ENCODE data around the gene APBA2. TPM values are rescaled to one million over a fixed set of nuclear protein-coding genes. Genes with fewer than 3 reads are reported as not detected.
"Not testable (repeated sequence)": the region's sequence is repeated elsewhere in the genome, so short reads cannot be mapped to it uniquely, and the experiment has no call there.

Gene APBA2
- total and polyA plus RNA-seq, 2 donors = 6.7 to 15.3 TPM

DNA sequence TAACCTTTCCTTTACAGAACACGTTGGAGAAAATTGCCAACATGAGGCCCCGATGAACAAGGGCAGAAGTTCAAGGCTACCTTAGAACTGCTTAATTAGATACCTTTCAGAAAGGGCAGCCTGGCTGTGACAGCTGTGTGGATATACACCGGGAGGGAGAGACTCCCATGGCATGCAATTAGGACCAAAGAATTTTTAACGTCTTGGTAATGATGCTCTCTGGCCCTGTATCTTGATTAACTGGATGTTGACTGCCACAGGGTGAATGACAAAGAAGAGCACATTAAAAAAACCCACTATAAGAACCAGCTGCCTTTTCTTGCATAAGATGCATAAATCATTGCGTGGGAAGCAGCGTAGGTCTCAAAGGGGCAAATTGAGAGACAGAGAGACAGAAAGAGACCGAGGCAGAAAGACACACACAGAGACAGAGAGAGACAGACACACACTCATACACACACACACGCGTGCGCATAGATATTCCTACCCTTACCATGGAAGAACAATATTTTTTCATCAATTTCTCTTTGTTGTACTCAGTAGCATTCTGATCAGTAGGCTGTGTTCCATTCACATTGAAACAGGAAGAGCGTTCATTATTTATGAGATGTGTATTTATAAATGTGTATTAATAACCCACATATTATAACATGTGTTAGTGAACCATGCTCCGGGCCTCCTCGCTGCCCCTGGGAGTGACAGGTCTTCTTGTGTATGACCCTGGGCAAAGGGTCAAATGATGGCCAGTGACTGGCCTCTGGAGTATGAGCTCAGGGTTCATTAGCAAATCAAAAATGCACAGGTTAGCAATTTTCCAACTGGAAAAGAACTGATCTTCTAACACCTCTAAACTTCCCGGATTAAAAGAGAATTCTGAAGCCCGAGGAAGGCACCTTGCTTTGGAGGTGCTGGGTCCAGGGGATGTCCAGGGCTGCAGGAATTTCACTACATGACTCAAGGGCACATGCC lies 265.0 kb downstream of the APBA2 start:
- DNase-seq (ENCODE audit: low read depth in 6 of 9, low spot score in 9 of 9) = no peak
- 89% methylated on average over 15 of the region's 15 CpGs for WGBS
- Histone ChIP-seq H3K27ac (ENCODE audit: low read depth in 1 of 2, low read length in 1 of 2) (no peak overlapping the region), H3K4me1 (ENCODE audit: control insufficient read depth in 2 of 2, insufficient read depth in 2 of 2, low read length in 2 of 2) (no peaks in the 10 kb centered on the region), H3K27me3 (ENCODE audit: control insufficient read depth in 2 of 2, insufficient read depth in 1 of 2, low read length in 1 of 2) (no peaks in the 10 kb centered on the region), H3K9me3 (ENCODE audit: control insufficient read depth in 2 of 2, insufficient read depth in 1 of 2, low read length in 1 of 2) (no peaks in the 10 kb centered on the region), H3K4me3 (ENCODE audit: low read length in 2 of 2) (no peak overlapping the region), H3K36me3 (ENCODE audit: control insufficient read depth in 2 of 2, insufficient read depth in 2 of 2, low read length in 1 of 2) (no peaks in the 10 kb centered on the region)

DNA sequence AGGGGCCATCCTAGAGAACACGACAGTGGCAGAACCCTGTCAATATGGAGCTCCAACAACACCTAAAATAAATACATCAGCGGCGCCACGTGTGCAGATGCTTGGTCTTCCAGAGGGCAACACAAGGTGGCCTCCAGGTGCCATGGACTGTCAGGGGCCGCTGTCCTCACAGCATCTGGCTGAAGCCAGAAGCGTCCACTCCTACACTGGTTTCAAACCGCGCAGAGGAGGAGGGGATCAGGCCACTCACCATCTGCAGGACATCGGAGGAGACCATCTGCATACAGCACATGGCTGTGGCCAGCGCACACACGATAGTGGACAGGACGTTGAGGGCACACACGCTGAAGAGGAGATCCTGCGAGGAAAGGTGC lies 265.7 kb downstream of the APBA2 start:
- no peak for DNase-seq (ENCODE audit: low read depth in 6 of 9, low spot score in 9 of 9)
- 94% methylated on average over 14 of the region's 14 CpGs for WGBS
- Histone ChIP-seq H3K36me3 (ENCODE audit: control insufficient read depth in 2 of 2, insufficient read depth in 2 of 2, low read length in 1 of 2) (no peaks in the 10 kb centered on the region), H3K9me3 (ENCODE audit: control insufficient read depth in 2 of 2, insufficient read depth in 1 of 2, low read length in 1 of 2) (no peaks in the 10 kb centered on the region), H3K27ac (ENCODE audit: low read depth in 1 of 2, low read length in 1 of 2) (no peak overlapping the region), H3K27me3 (ENCODE audit: control insufficient read depth in 2 of 2, insufficient read depth in 1 of 2, low read length in 1 of 2) (no peaks in the 10 kb centered on the region), H3K4me3 (ENCODE audit: low read length in 2 of 2) (no peak overlapping the region), H3K4me1 (ENCODE audit: control insufficient read depth in 2 of 2, insufficient read depth in 2 of 2, low read length in 2 of 2) (no peaks in the 10 kb centered on the region)

DNA sequence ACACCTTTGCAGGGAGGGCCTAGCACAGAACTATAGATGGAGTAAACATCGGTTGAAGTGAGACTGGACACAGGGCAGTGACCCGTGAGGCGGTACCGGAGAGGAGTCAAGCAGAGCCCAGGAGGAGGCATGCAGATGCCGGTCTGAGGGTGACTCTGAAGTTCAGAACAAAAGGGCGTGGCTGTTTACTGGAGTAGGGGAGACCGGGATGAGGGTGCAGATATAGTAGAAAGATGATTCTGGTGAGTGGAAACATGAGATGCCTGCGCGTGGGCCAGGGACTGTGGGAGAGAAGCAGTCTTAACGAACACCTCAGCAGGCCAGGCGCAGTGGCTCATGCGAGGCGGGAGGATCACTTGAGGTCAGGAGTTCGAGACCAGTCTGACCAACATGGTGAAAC lies 270.7 kb downstream of the APBA2 start:
- Histone ChIP-seq H3K27me3 (ENCODE audit: control insufficient read depth in 2 of 2, insufficient read depth in 1 of 2, low read length in 1 of 2) (no peaks in the 10 kb centered on the region), H3K4me1 (ENCODE audit: control insufficient read depth in 2 of 2, insufficient read depth in 2 of 2, low read length in 2 of 2) (no peaks in the 10 kb centered on the region), H3K36me3 (ENCODE audit: control insufficient read depth in 2 of 2, insufficient read depth in 2 of 2, low read length in 1 of 2) (no peaks in the 10 kb centered on the region), H3K27ac (ENCODE audit: low read depth in 1 of 2, low read length in 1 of 2) (no peak overlapping the region), H3K9me3 (ENCODE audit: control insufficient read depth in 2 of 2, insufficient read depth in 1 of 2, low read length in 1 of 2) (peaks cover 0 to 8% of the 10 kb centered on the region in 2 donors), H3K4me3 (ENCODE audit: low read length in 2 of 2) (no peak overlapping the region)
- WGBS = 97% methylated on average over 14 of the region's 14 CpGs
- DNase-seq (ENCODE audit: low read depth in 6 of 9, low spot score in 9 of 9) = no peak

DNA sequence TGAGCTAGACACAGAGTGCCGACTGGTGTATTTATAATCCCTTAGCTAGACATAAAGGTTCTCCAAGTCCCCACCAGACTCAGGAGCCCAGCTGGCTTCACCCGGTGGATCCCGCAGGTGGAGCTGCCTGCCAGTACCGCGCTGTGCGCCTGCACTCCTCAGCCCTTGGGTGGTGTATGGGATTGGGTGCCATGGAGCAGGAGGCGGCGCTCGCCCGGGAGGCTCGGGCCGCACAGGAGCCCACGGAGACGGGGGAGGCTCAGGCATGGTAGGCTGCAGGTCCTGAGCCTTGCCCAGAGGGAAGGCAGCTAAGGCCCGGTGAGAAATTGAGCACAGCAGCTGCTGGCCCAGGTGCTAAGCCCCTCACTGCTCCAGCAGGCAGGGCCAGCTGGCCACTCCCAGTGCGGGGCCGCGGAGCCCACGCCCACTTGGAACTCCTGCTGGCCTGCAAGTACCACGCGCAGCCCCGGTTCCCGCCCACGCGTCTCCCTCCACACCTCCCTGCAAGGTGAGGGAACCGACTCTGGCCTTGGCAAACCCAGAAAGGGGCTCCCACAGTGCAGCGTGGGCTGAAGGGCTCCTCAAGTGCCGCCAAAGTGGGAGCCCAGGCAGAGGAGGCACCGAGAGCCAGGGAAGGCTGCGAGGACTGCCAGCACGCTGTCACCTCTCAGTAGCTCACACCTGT lies 274.1 kb downstream of the APBA2 start:
- no peak for DNase-seq (ENCODE audit: low read depth in 6 of 9, low spot score in 9 of 9)
- no peak overlapping the region for H3K27ac ChIP-seq (ENCODE audit: low read depth in 1 of 2, low read length in 1 of 2)
- H3K4me1 ChIP-seq (ENCODE audit: control insufficient read depth in 2 of 2, insufficient read depth in 2 of 2, low read length in 2 of 2) = no peaks in the 10 kb centered on the region
- H3K9me3 ChIP-seq (ENCODE audit: control insufficient read depth in 2 of 2, insufficient read depth in 1 of 2, low read length in 1 of 2) = peaks cover 0 to 8% of the 10 kb centered on the region in 2 donors
- no peaks in the 10 kb centered on the region for H3K36me3 ChIP-seq (ENCODE audit: control insufficient read depth in 2 of 2, insufficient read depth in 2 of 2, low read length in 1 of 2)
- WGBS = 94% methylated on average over 31 of the region's 31 CpGs
- no peak overlapping the region for H3K4me3 ChIP-seq (ENCODE audit: low read length in 2 of 2)
- no peaks in the 10 kb centered on the region for H3K27me3 ChIP-seq (ENCODE audit: control insufficient read depth in 2 of 2, insufficient read depth in 1 of 2, low read length in 1 of 2)

- H3K4me1 ChIP-seq (ENCODE audit: control insufficient read depth in 2 of 2, insufficient read depth in 2 of 2, low read length in 2 of 2) = no peaks in the 10 kb centered on the region
- no peak for DNase-seq (ENCODE audit: low read depth in 6 of 9, low spot score in 9 of 9)
- no peaks in the 10 kb centered on the region for H3K36me3 ChIP-seq (ENCODE audit: control insufficient read depth in 2 of 2, insufficient read depth in 2 of 2, low read length in 1 of 2)
- peaks cover 0 to 8% of the 10 kb centered on the region in 2 donors for H3K9me3 ChIP-seq (ENCODE audit: control insufficient read depth in 2 of 2, insufficient read depth in 1 of 2, low read length in 1 of 2)
- H3K27me3 ChIP-seq (ENCODE audit: control insufficient read depth in 2 of 2, insufficient read depth in 1 of 2, low read length in 1 of 2) = no peaks in the 10 kb centered on the region
- no peak overlapping the region for H3K27ac ChIP-seq (ENCODE audit: low read depth in 1 of 2, low read length in 1 of 2)
- WGBS = 94% methylated on average over 5 of the region's 5 CpGs
- H3K4me3 ChIP-seq (ENCODE audit: low read length in 2 of 2) = no peak overlapping the region
These were observed 276.6 kb downstream of the APBA2 start for GRCh38 chr15:29162411-29162810.

GRCh38 chr15:29167122-29167521 lies 281.3 kb downstream of the APBA2 start:
- H3K36me3 ChIP-seq (ENCODE audit: control insufficient read depth in 2 of 2, insufficient read depth in 2 of 2, low read length in 1 of 2) = not testable (repeated sequence)

More at GRCh38 chr15:29167122-29167521, 281.3 kb downstream of the APBA2 start:
- 96% methylated on average over 2 of the region's 2 CpGs for WGBS
- not testable (repeated sequence) for H3K9me3 ChIP-seq (ENCODE audit: control insufficient read depth in 2 of 2, insufficient read depth in 1 of 2, low read length in 1 of 2); H3K4me3 ChIP-seq (ENCODE audit: low read length in 2 of 2); DNase-seq (ENCODE audit: low read depth in 6 of 9, low spot score in 9 of 9); H3K27me3 ChIP-seq (ENCODE audit: control insufficient read depth in 2 of 2, insufficient read depth in 1 of 2, low read length in 1 of 2); H3K4me1 ChIP-seq (ENCODE audit: control insufficient read depth in 2 of 2, insufficient read depth in 2 of 2, low read length in 2 of 2); H3K27ac ChIP-seq (ENCODE audit: low read depth in 1 of 2, low read length in 1 of 2)

Other genes with a start within 250 kb of the APBA2 start
- 0.24 TPM for gene GOLGA8M, start 173.6 kb upstream of the APBA2 start, total RNA-seq
- 0.21 TPM for gene GOLGA8M, start 173.6 kb upstream of the APBA2 start, polyA plus RNA-seq
- not detected for gene GOLGA6L7, start 37.3 kb upstream of the APBA2 start, total RNA-seq
- gene GOLGA6L7, start 37.3 kb upstream of the APBA2 start, polyA plus RNA-seq = 0.05 TPM